ENCODE results near the gene MVB12B.

MVB12B gene

GRCh38 chr9:126318858-126319257 is 7.8 kb upstream of the MVB12B start:
- peaks cover 0 to 8% (median 0%) of the 10 kb centered on the region in 5 donors for H3K4me1 ChIP-seq (ENCODE audit: control insufficient read depth in 5 of 5, insufficient read depth in 5 of 5, low read length in 5 of 5)
- H3K27ac ChIP-seq (ENCODE audit: low read depth, low read length), result no peak overlapping the region
- peaks cover 0 to 4% (median 4%) of the 10 kb centered on the region in 5 donors for H3K9me3 ChIP-seq (ENCODE audit: control insufficient read depth in 5 of 5, low read length in 5 of 5)
- H3K36me3 ChIP-seq (ENCODE audit: control insufficient read depth in 5 of 5, insufficient read depth in 5 of 5, low read length in 5 of 5), result no peaks in the 10 kb centered on the region
- H3K27me3 ChIP-seq (ENCODE audit: control insufficient read depth in 5 of 5, insufficient read depth in 4 of 5, low read length in 5 of 5), result peaks cover 0 to 5% (median 0%) of the 10 kb centered on the region in 5 donors
- no peak overlapping the region for H3K9ac ChIP-seq (ENCODE audit: low read length in 5 of 5)
- H3K4me3 ChIP-seq (ENCODE audit: low read depth in 1 of 5, low read length in 5 of 5), result no peak overlapping the region

- Histone ChIP-seq H3K9ac (ENCODE audit: low read length in 5 of 5) (no peak overlapping the region), H3K4me3 (ENCODE audit: low read depth in 1 of 5, low read length in 5 of 5) (no peak overlapping the region), H3K4me1 (ENCODE audit: control insufficient read depth in 5 of 5, insufficient read depth in 5 of 5, low read length in 5 of 5) (peaks cover 0 to 8% (median 0%) of the 10 kb centered on the region in 5 donors), H3K27me3 (ENCODE audit: control insufficient read depth in 5 of 5, insufficient read depth in 4 of 5, low read length in 5 of 5) (no peaks in the 10 kb centered on the region), H3K36me3 (ENCODE audit: control insufficient read depth in 5 of 5, insufficient read depth in 5 of 5, low read length in 5 of 5) (no peaks in the 10 kb centered on the region), H3K27ac (ENCODE audit: low read depth, low read length) (no peak overlapping the region), H3K9me3 (ENCODE audit: control insufficient read depth in 5 of 5, low read length in 5 of 5) (peaks cover 0 to 8% (median 7%) of the 10 kb centered on the region in 5 donors)
Measured at GRCh38 chr9:126319671-126320070, 7.0 kb upstream of the MVB12B start.

- H3K36me3 ChIP-seq (ENCODE audit: control insufficient read depth in 5 of 5, insufficient read depth in 5 of 5, low read length in 5 of 5), result no peaks in the 10 kb centered on the region
- H3K27ac ChIP-seq (ENCODE audit: low read depth, low read length), result no peak overlapping the region
- no peak overlapping the region for H3K4me3 ChIP-seq (ENCODE audit: low read depth in 1 of 5, low read length in 5 of 5)
Measured at GRCh38 chr9:126320158-126320922, 6.3 kb upstream of the MVB12B start.

GRCh38 chr9:126321742-126322141 is 4.9 kb upstream of the MVB12B start:
- H3K4me3 ChIP-seq (ENCODE audit: low read depth in 1 of 5, low read length in 5 of 5), result no peak overlapping the region
- no peak overlapping the region for H3K27ac ChIP-seq (ENCODE audit: low read depth, low read length)
- H3K9ac ChIP-seq (ENCODE audit: low read length in 5 of 5), result no peak overlapping the region
- no peaks in the 10 kb centered on the region for H3K27me3 ChIP-seq (ENCODE audit: control insufficient read depth in 5 of 5, insufficient read depth in 4 of 5, low read length in 5 of 5)
- no peaks in the 10 kb centered on the region for H3K36me3 ChIP-seq (ENCODE audit: control insufficient read depth in 5 of 5, insufficient read depth in 5 of 5, low read length in 5 of 5)
- peaks cover 0 to 8% (median 4%) of the 10 kb centered on the region in 5 donors for H3K9me3 ChIP-seq (ENCODE audit: control insufficient read depth in 5 of 5, low read length in 5 of 5)
- H3K4me1 ChIP-seq (ENCODE audit: control insufficient read depth in 5 of 5, insufficient read depth in 5 of 5, low read length in 5 of 5), result peaks cover 0 to 14% (median 8%) of the 10 kb centered on the region in 5 donors

More at GRCh38 chr9:126320158-126320922, 6.3 kb upstream of the MVB12B start:
- Histone ChIP-seq H3K4me1 (ENCODE audit: control insufficient read depth in 5 of 5, insufficient read depth in 5 of 5, low read length in 5 of 5) (peaks cover 0 to 8% (median 0%) of the 10 kb centered on the region in 5 donors), H3K9ac (ENCODE audit: low read length in 5 of 5) (no peak overlapping the region), H3K9me3 (ENCODE audit: control insufficient read depth in 5 of 5, low read length in 5 of 5) (peaks cover 0 to 8% (median 7%) of the 10 kb centered on the region in 5 donors), H3K27me3 (ENCODE audit: control insufficient read depth in 5 of 5, insufficient read depth in 4 of 5, low read length in 5 of 5) (no peaks in the 10 kb centered on the region)

- Histone ChIP-seq H3K4me1 (ENCODE audit: control insufficient read depth in 5 of 5, insufficient read depth in 5 of 5, low read length in 5 of 5) (peaks cover 4 to 37% (median 25%) of the 10 kb centered on the region in 5 donors), H3K9me3 (ENCODE audit: control insufficient read depth in 5 of 5, low read length in 5 of 5) (peaks cover 0 to 8% (median 4%) of the 10 kb centered on the region in 5 donors), H3K36me3 (ENCODE audit: control insufficient read depth in 5 of 5, insufficient read depth in 5 of 5, low read length in 5 of 5) (no peaks in the 10 kb centered on the region), H3K27ac (ENCODE audit: low read depth, low read length) (no peak overlapping the region), H3K4me3 (ENCODE audit: low read depth in 1 of 5, low read length in 5 of 5) (peak overlapping the region; percentile 66 to 81 (median 71)), H3K27me3 (ENCODE audit: control insufficient read depth in 5 of 5, insufficient read depth in 4 of 5, low read length in 5 of 5) (no peaks in the 10 kb centered on the region), H3K9ac (ENCODE audit: low read length in 5 of 5) (peak overlapping the region; percentile 56 to 95 (median 86))
Measured at GRCh38 chr9:126325821-126326220, 808 bp upstream of the MVB12B start.

GRCh38 chr9:126327006-126327713 is 531 bp downstream of the MVB12B start:
- Histone ChIP-seq H3K9me3 (ENCODE audit: control insufficient read depth in 5 of 5, low read length in 5 of 5) (peaks cover 0 to 8% (median 4%) of the 10 kb centered on the region in 5 donors), H3K27ac (ENCODE audit: low read depth, low read length) (peak overlapping the region; percentile 50), H3K27me3 (ENCODE audit: control insufficient read depth in 5 of 5, insufficient read depth in 4 of 5, low read length in 5 of 5) (no peaks in the 10 kb centered on the region), H3K36me3 (ENCODE audit: control insufficient read depth in 5 of 5, insufficient read depth in 5 of 5, low read length in 5 of 5) (no peaks in the 10 kb centered on the region), H3K9ac (ENCODE audit: low read length in 5 of 5) (peak overlapping the region; percentile 70 to 97 (median 90)), H3K4me3 (ENCODE audit: low read depth in 1 of 5, low read length in 5 of 5) (peak overlapping the region; percentile 74 to 92 (median 75)), H3K4me1 (ENCODE audit: control insufficient read depth in 5 of 5, insufficient read depth in 5 of 5, low read length in 5 of 5) (peaks cover 4 to 40% (median 26%) of the 10 kb centered on the region in 5 donors)

GRCh38 chr9:126327714-126328185 is 1.1 kb downstream of the MVB12B start:
- peak overlapping the region; percentile 70 to 97 (median 90) for H3K9ac ChIP-seq (ENCODE audit: low read length in 5 of 5)
- peak overlapping the region; percentile 74 to 92 (median 75) for H3K4me3 ChIP-seq (ENCODE audit: low read depth in 1 of 5, low read length in 5 of 5)
- peaks cover 4 to 43% (median 28%) of the 10 kb centered on the region in 5 donors for H3K4me1 ChIP-seq (ENCODE audit: control insufficient read depth in 5 of 5, insufficient read depth in 5 of 5, low read length in 5 of 5)
- no peaks in the 10 kb centered on the region for H3K36me3 ChIP-seq (ENCODE audit: control insufficient read depth in 5 of 5, insufficient read depth in 5 of 5, low read length in 5 of 5)
- H3K27me3 ChIP-seq (ENCODE audit: control insufficient read depth in 5 of 5, insufficient read depth in 4 of 5, low read length in 5 of 5), result no peaks in the 10 kb centered on the region
- peak overlapping the region; percentile 50 for H3K27ac ChIP-seq (ENCODE audit: low read depth, low read length)
- H3K9me3 ChIP-seq (ENCODE audit: control insufficient read depth in 5 of 5, low read length in 5 of 5), result peaks cover 0 to 8% (median 4%) of the 10 kb centered on the region in 5 donors

GRCh38 chr9:126328407-126328806 is 1.8 kb downstream of the MVB12B start:
- peak overlapping the region in 2 of 5 donors; percentile 90 to 97 for H3K9ac ChIP-seq (ENCODE audit: low read length in 5 of 5)
- no peak overlapping the region for H3K27ac ChIP-seq (ENCODE audit: low read depth, low read length)

GRCh38 chr9:126329476-126330275 is 3.0 kb downstream of the MVB12B start:
- Histone ChIP-seq H3K27ac (ENCODE audit: low read depth, low read length) (no peak overlapping the region), H3K4me1 (ENCODE audit: control insufficient read depth in 5 of 5, insufficient read depth in 5 of 5, low read length in 5 of 5) (peaks cover 6 to 51% (median 38%) of the 10 kb centered on the region in 5 donors)

More at GRCh38 chr9:126328407-126328806, 1.8 kb downstream of the MVB12B start:
- peaks cover 4 to 43% (median 28%) of the 10 kb centered on the region in 5 donors for H3K4me1 ChIP-seq (ENCODE audit: control insufficient read depth in 5 of 5, insufficient read depth in 5 of 5, low read length in 5 of 5)
- peaks cover 0 to 7% (median 4%) of the 10 kb centered on the region in 5 donors for H3K9me3 ChIP-seq (ENCODE audit: control insufficient read depth in 5 of 5, low read length in 5 of 5)
- peak overlapping the region in 1 of 5 donors; percentile 75 for H3K4me3 ChIP-seq (ENCODE audit: low read depth in 1 of 5, low read length in 5 of 5)
- no peaks in the 10 kb centered on the region for H3K36me3 ChIP-seq (ENCODE audit: control insufficient read depth in 5 of 5, insufficient read depth in 5 of 5, low read length in 5 of 5)
- no peaks in the 10 kb centered on the region for H3K27me3 ChIP-seq (ENCODE audit: control insufficient read depth in 5 of 5, insufficient read depth in 4 of 5, low read length in 5 of 5)

More at GRCh38 chr9:126329476-126330275, 3.0 kb downstream of the MVB12B start:
- Histone ChIP-seq H3K9ac (ENCODE audit: low read length in 5 of 5) (no peak overlapping the region), H3K36me3 (ENCODE audit: control insufficient read depth in 5 of 5, insufficient read depth in 5 of 5, low read length in 5 of 5) (no peaks in the 10 kb centered on the region), H3K27me3 (ENCODE audit: control insufficient read depth in 5 of 5, insufficient read depth in 4 of 5, low read length in 5 of 5) (no peaks in the 10 kb centered on the region), H3K9me3 (ENCODE audit: control insufficient read depth in 5 of 5, low read length in 5 of 5) (no peaks in the 10 kb centered on the region), H3K4me3 (ENCODE audit: low read depth in 1 of 5, low read length in 5 of 5) (no peak overlapping the region)
